ENCODE data around the gene SAPCD1. TPM values are rescaled to one million over a fixed set of nuclear protein-coding genes. Genes with fewer than 3 reads are reported as not detected.
A peak's percentile ranks its signal among the peaks of the same experiment; 100 is the strongest.

Gene SAPCD1
- total RNA-seq, 4 donors from 2014 or later: 0.83 TPM; not detected in 3

DNA sequence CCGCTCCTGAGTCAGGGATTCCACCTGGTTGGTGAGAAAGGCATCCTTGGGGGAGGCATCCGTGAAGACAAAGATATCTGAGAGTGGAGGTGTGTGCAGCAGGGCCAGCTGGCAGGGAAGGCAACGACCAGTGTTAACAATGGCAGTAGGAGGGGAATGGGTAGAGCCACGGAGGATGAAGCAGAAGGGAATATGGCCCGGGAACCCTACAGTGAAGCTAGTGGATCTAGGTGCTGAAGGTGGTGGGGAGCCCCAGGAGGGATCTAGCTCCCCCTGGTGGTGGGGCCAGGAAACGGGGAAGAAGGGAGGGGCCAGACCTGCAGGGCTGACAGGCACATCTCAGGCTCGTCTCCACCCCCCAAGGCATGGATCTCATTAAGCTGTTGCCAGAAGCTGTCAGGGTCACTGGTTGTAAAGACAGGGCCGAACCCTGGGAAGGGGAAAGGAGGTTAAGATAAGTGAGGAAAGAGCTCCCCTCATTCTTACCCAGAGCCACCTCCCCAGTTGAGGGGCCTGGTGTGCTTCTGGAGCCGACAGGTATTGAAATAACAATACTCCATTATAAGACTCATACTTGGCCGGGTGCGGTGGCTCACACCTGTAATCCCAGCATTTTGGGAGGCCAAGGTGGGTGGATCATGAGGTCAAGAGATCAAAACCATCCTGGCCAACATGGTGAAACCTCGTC lies 7.4 kb downstream of the SAPCD1 start:
- intact Hi-C loops (cut with DNase I): loop anchor here (2.0 to 5.0 kb wide), 3 partner anchors 43 to 89 kb away; partner anchors contain the start of genes DDAH2 and LY6G5C
- H3K4me3 ChIP-seq: no peak overlapping the region
- H3K4me1 ChIP-seq: peaks cover 0 to 25% (median 16%) of the 10 kb centered on the region in 4 donors
- H3K36me3 ChIP-seq: no peaks in the 10 kb centered on the region
- TF ChIP-seq EP300 (IDR thresholded peaks at IDR 0.05): no peak
- TF ChIP-seq, protein P1, sequence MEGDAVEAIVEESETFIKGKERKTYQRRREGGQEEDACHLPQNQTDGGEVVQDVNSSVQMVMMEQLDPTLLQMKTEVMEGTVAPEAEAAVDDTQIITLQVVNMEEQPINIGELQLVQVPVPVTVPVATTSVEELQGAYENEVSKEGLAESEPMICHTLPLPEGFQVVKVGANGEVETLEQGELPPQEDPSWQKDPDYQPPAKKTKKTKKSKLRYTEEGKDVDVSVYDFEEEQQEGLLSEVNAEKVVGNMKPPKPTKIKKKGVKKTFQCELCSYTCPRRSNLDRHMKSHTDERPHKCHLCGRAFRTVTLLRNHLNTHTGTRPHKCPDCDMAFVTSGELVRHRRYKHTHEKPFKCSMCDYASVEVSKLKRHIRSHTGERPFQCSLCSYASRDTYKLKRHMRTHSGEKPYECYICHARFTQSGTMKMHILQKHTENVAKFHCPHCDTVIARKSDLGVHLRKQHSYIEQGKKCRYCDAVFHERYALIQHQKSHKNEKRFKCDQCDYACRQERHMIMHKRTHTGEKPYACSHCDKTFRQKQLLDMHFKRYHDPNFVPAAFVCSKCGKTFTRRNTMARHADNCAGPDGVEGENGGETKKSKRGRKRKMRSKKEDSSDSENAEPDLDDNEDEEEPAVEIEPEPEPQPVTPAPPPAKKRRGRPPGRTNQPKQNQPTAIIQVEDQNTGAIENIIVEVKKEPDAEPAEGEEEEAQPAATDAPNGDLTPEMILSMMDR (IDR thresholded peaks at IDR 0.05): peak; percentile 74 to 93 (median 86)
- no peak for TF ChIP-seq POLR2A (IDR thresholded peaks at IDR 0.05; ENCODE audit: low read depth)
- peak; percentile 44 to 59 for TF ChIP-seq POLR2AphosphoS5 (IDR thresholded peaks at IDR 0.05)
- WGBS: 46% methylated on average over 9 of the region's 12 CpGs
- peaks cover 0 to 3% (median 0%) of the 10 kb centered on the region in 4 donors for H3K27me3 ChIP-seq
- no peak overlapping the region for H3K27ac ChIP-seq (replicated peaks in 1 of 4)
- DNase-seq (ENCODE audit: extremely low spot score): no peak
- H3K9me3 ChIP-seq: no peaks in the 10 kb centered on the region

- Histone ChIP-seq H3K36me3 (no peaks in the 10 kb centered on the region), H3K4me3 (no peak overlapping the region), H3K9me3 (no peaks in the 10 kb centered on the region), H3K27ac (replicated peaks in 1 of 4) (no peak overlapping the region), H3K4me1 (peaks cover 0 to 22% (median 14%) of the 10 kb centered on the region in 4 donors), H3K27me3 (peaks cover 0 to 3% (median 0%) of the 10 kb centered on the region in 4 donors)
- DNase-seq (ENCODE audit: extremely low spot score): no peak
- TF ChIP-seq, protein P1 (IDR thresholded peaks at IDR 0.05): no peak
- TF ChIP-seq POLR2AphosphoS5 (IDR thresholded peaks at IDR 0.05) (no peak), POLR2A (IDR thresholded peaks at IDR 0.05; ENCODE audit: low read depth) (no peak), EP300 (IDR thresholded peaks at IDR 0.05) (no peak)
- WGBS: 93% methylated on average over 2 of the region's 2 CpGs
- intact Hi-C loops (cut with DNase I): loop anchor here (5.0 kb wide), 1 partner anchor 61 kb away; no protein-coding TSS in a partner anchor
Measured at GRCh38 chr6:31770860-31771259, 8.4 kb downstream of the SAPCD1 start.

DNA sequence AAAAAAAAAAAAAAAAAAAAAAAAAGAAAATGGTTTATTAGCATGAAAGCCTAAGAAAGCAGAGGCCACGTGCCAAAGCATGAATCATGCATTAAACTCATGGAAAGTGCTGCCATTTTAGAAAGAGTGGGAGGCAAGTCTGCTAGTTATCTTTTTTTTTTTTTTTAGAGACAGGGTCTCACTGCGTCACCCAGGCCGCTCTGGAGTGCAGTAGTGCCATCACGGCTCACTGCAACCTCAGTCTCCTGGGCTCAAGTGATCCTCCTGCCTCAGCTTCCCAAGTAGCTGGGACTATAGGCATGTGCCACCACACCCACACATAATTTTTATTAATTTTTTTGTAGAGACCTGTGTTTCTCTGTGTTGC lies 9.5 kb downstream of the SAPCD1 start:
- Histone ChIP-seq H3K4me3 (no peak overlapping the region), H3K4me1 (peaks cover 5 to 22% (median 11%) of the 10 kb centered on the region in 4 donors), H3K9me3 (no peaks in the 10 kb centered on the region), H3K27me3 (no peaks in the 10 kb centered on the region), H3K36me3 (no peaks in the 10 kb centered on the region), H3K27ac (replicated peaks in 1 of 4) (no peak overlapping the region)
- intact Hi-C loops (cut with DNase I): loop anchor here (5.0 kb wide), 1 partner anchor 60 kb away; no protein-coding TSS in a partner anchor
- WGBS: 65% methylated on average over 4 of the region's 4 CpGs
- DNase-seq (ENCODE audit: extremely low spot score): no peak
- TF ChIP-seq POLR2A (IDR thresholded peaks at IDR 0.05; ENCODE audit: low read depth): no peak
- no peak for TF ChIP-seq EP300 (IDR thresholded peaks at IDR 0.05)
- no peak for TF ChIP-seq POLR2AphosphoS5 (IDR thresholded peaks at IDR 0.05)
- TF ChIP-seq, protein P1 (IDR thresholded peaks at IDR 0.05): no peak

DNA sequence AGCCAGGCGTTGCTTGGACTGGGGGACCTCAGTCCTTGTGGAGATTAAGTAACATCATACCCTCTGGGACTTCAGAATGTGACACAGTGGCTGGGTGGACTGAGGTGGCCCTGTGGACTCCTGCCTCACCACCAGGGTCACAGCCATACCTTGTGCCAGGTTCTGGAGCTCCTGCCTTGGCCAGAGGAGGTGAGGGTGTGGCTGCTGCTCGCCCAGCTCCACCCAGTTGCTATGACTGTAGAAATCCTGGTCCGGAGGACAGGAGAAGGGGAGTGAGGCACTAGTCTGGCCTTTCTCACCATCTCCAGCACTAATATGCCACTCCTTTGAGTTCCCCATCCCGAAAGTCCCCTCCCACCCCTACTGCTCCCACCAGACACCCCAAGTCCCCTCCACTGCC lies 12.7 kb downstream of the SAPCD1 start:
- intact Hi-C loops (cut with DNase I): no loop called here
- Histone ChIP-seq H3K36me3 (peaks cover 16 to 25% (median 20%) of the 10 kb centered on the region in 4 donors), H3K9me3 (no peaks in the 10 kb centered on the region), H3K27ac (replicated peaks in 1 of 4) (no peak overlapping the region), H3K27me3 (no peaks in the 10 kb centered on the region), H3K4me1 (peaks cover 12 to 22% (median 16%) of the 10 kb centered on the region in 4 donors), H3K4me3 (no peak overlapping the region)
- DNase-seq (ENCODE audit: extremely low spot score): no peak
- WGBS: 85% methylated on average over 4 of the region's 4 CpGs
- TF ChIP-seq EP300 (IDR thresholded peaks at IDR 0.05): no peak
- TF ChIP-seq POLR2AphosphoS5 (IDR thresholded peaks at IDR 0.05): no peak
- TF ChIP-seq POLR2A (IDR thresholded peaks at IDR 0.05; ENCODE audit: low read depth): no peak
- TF ChIP-seq, protein P1 (IDR thresholded peaks at IDR 0.05): no peak
